K562 (cell line): ENCODE data around the gene ZFPM1. TPM values are rescaled to one million over a fixed set of nuclear protein-coding genes. Genes with fewer than 3 reads are reported as not detected.

Source experiments
- CAMTA2 ChIP-seq: fragments of 250-450 bp; sonication (Bioruptor Pico); conservative IDR thresholded peaks from 2 replicates; pipeline ENCODE4 v1.5.1; 2022
- CCNT2 ChIP-seq: IDR thresholded peaks from 2 replicates; pipeline ENCODE4 v1.6.1; 2011; ENCODE audit warnings: borderline replicate concordance, low read depth, mild to moderate bottlenecking, moderate library complexity, mixed read lengths, low read length; ENCODE audit not compliant: insufficient read length; ENCODE audit errors: extremely low read depth
- DMBX1 ChIP-seq: fragments of 250-450 bp; sonication (Bioruptor Pico); IDR thresholded peaks from 2 replicates; pipeline ENCODE4 v1.8.0; 2022; ENCODE audit warnings: inconsistent platforms, mild to moderate bottlenecking, moderate library complexity, borderline replicate concordance
- ETV6 ChIP-seq, 3 experiments: fragments of 150-350 bp in 1 of 3; sonication (generic) in 1 of 3; formaldehyde crosslinking in 1 of 3; IDR thresholded peaks; 2 replicates each; pipeline versions ENCODE4 v1.6.1 to v1.8.0; 2014 to 2022; ENCODE audit warnings: borderline replicate concordance in 2 of 3, low read depth in 2 of 3, antibody characterized with exemption in 1 of 3, low read length in 1 of 3, mild to moderate bottlenecking in 1 of 3, missing genetic modification reagents in 1 of 3
- RBM17 ChIP-seq: fragments of 200-400 bp; formaldehyde crosslinking; IDR thresholded peaks from 2 replicates; pipeline ENCODE4 v1.6.1; 2017; ENCODE audit warnings: low read depth, mild to moderate bottlenecking, low read length, borderline replicate concordance
- RNF2 ChIP-seq: sonication (generic); IDR thresholded peaks from 2 replicates; pipeline ENCODE4 v1.6.1; 2016
- SLC30A9 ChIP-seq: fragments of 250-450 bp; sonication (Bioruptor Pico); IDR thresholded peaks from 2 replicates; pipeline ENCODE4 v1.8.0; 2022; ENCODE audit warnings: mild to moderate bottlenecking, moderate library complexity
- SMARCA4 ChIP-seq: fragments of 450-650 bp; IDR thresholded peaks from 2 replicates; pipeline ENCODE4 v1.6.1; 2016
- TCF7 ChIP-seq: sonication (generic); IDR thresholded peaks from 2 replicates; pipeline ENCODE4 v1.6.1; 2016; ENCODE audit warnings: antibody characterized with exemption, borderline replicate concordance
- ZNF551 ChIP-seq: fragments of 250-450 bp; sonication (Bioruptor Pico); IDR thresholded peaks from 2 replicates; pipeline ENCODE4 v1.5.0; 2021; ENCODE audit warnings: mild to moderate bottlenecking, moderate library complexity
- polyA plus RNA-seq, 8 experiments: library from polyadenylated mRNA; depleted of rRNA in 4 of 8; stranded (reverse) in 5 of 8; unstranded in 3 of 8; fragments of >200 nt; fragmentation: Nextera tagmentation in 2 of 8; fragmentation: Illumina TruSeq in 1 of 8; extraction: Ambion mirVana in 2 of 8; extraction: Trizol in 1 of 8; gene quantifications; 2 replicates each; pipeline versions ENCODE4 v1.2.1 to v1.2.3, GENCODE V29; 2011 to 2014; ENCODE audit warnings: inconsistent platforms in 1 of 8, missing spikeins in 1 of 8
- total RNA-seq, 7 experiments: library from RNA; depleted of rRNA in 6 of 7; stranded (reverse); fragments of >200 nt in 6 of 7; fragmentation: Illumina TruSeq in 2 of 7; extraction: Trizol in 2 of 7; gene quantifications; 2 replicates each; pipeline versions ENCODE4 v1.2.1 to v1.2.3, GENCODE V29; 2011 to 2021; ENCODE audit warnings: low replicate concordance in 1 of 7
- TF ChIP-seq, protein P1 (sequence below): fragments of 450-650 bp; IDR thresholded peaks from 2 replicates; pipeline ENCODE4 v1.6.1; 2016
- TF ChIP-seq, protein P2 (sequence below): fragments of 200-800 bp; sonication (Bioruptor generic); IDR thresholded peaks from 2 replicates; pipeline ENCODE4 v1.6.1; 2016; ENCODE audit warnings: missing genetic modification characterization, missing compliant biosample characterization
- TF ChIP-seq, protein P3 (sequence below): fragments of 250-450 bp; sonication (Bioruptor Pico); IDR thresholded peaks from 2 replicates; pipeline ENCODE4 v1.8.0; 2022; ENCODE audit warnings: inconsistent platforms, mild to moderate bottlenecking, moderate library complexity, borderline replicate concordance
- TF ChIP-seq, protein P4 (sequence below): fragments of 450-650 bp; IDR thresholded peaks from 2 replicates; pipeline ENCODE4 v1.6.1; 2017; ENCODE audit warnings: antibody characterized with exemption, mild to moderate bottlenecking

ZFPM1 gene
- total and polyA plus RNA-seq, 9 of the 15 experiments (the other 6 are each of a cell fraction or from before 2014, with no cell fraction given), result 0.03 to 35.9 (median 1.4) TPM

DNA sequence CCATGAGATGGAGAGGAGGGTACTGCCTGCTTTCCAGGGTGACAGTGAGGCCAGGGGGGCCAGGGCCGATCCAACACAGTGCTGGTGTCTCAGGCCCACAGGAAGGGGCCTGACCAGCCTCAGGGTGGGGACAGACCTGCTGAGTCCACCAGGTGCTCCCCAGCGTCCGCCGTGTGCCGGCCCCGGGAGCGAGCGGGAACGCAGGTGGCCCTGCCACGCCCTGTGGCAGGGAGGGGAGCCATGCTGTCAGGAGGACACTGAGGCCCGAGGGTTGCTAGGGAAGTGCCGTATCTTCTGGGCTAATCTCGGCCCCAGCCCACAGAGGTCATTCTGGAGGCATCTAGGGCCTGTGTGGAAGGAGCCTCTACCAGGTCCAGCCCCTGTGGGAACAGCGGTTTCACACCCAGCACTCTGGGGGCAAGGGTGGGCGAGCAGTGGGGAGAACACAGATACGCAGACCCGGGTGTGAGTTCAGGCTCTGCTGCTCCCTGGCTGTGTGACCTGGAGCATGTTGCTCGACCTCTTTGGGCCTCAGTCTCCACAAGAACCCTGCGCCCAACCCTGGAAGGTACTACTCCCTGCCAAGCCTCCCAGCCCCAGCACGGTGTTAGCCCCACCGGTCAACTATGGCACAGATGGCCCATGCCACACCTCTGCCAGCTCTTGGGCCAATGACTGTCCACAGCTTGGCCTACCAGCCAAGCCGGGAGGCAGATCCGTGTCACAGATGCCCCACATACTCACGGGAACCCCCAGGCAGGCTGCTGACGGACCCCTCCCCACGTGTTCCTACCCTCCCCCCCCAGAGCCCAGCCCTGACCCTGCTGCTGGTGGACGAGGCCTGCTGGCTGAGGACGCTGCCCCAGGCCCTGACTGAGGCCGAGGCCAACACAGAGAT, 73.2 kb downstream of the ZFPM1 start (continued):
- TF ChIP-seq, protein P1, sequence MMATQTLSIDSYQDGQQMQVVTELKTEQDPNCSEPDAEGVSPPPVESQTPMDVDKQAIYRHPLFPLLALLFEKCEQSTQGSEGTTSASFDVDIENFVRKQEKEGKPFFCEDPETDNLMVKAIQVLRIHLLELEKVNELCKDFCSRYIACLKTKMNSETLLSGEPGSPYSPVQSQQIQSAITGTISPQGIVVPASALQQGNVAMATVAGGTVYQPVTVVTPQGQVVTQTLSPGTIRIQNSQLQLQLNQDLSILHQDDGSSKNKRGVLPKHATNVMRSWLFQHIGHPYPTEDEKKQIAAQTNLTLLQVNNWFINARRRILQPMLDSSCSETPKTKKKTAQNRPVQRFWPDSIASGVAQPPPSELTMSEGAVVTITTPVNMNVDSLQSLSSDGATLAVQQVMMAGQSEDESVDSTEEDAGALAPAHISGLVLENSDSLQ, result peak; percentile 22; the same call in 1 of the 2 replicates
- no peak for TF ChIP-seq SLC30A9 (CRISPR knock-in tag)
- TF ChIP-seq RBM17, result no peak
- no peak for TF ChIP-seq ETV6 (IDR thresholded peaks at IDR 0.05; ENCODE audit: borderline replicate concordance in 1 of 2, low read depth in 2 of 2, low read length in 1 of 2)
- TF ChIP-seq ETV6 (CRISPR knock-in tag; IDR thresholded peaks at IDR 0.05; ENCODE audit: borderline replicate concordance), result no peak
- TF ChIP-seq, protein P2, sequence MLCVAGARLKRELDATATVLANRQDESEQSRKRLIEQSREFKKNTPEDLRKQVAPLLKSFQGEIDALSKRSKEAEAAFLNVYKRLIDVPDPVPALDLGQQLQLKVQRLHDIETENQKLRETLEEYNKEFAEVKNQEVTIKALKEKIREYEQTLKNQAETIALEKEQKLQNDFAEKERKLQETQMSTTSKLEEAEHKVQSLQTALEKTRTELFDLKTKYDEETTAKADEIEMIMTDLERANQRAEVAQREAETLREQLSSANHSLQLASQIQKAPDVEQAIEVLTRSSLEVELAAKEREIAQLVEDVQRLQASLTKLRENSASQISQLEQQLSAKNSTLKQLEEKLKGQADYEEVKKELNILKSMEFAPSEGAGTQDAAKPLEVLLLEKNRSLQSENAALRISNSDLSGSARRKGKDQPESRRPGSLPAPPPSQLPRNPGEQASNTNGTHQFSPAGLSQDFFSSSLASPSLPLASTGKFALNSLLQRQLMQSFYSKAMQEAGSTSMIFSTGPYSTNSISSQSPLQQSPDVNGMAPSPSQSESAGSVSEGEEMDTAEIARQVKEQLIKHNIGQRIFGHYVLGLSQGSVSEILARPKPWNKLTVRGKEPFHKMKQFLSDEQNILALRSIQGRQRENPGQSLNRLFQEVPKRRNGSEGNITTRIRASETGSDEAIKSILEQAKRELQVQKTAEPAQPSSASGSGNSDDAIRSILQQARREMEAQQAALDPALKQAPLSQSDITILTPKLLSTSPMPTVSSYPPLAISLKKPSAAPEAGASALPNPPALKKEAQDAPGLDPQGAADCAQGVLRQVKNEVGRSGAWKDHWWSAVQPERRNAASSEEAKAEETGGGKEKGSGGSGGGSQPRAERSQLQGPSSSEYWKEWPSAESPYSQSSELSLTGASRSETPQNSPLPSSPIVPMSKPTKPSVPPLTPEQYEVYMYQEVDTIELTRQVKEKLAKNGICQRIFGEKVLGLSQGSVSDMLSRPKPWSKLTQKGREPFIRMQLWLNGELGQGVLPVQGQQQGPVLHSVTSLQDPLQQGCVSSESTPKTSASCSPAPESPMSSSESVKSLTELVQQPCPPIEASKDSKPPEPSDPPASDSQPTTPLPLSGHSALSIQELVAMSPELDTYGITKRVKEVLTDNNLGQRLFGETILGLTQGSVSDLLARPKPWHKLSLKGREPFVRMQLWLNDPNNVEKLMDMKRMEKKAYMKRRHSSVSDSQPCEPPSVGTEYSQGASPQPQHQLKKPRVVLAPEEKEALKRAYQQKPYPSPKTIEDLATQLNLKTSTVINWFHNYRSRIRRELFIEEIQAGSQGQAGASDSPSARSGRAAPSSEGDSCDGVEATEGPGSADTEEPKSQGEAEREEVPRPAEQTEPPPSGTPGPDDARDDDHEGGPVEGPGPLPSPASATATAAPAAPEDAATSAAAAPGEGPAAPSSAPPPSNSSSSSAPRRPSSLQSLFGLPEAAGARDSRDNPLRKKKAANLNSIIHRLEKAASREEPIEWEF (CRISPR knock-in tag), result no peak
- no peak for TF ChIP-seq DMBX1 (CRISPR knock-in tag)
- TF ChIP-seq, protein P3, sequence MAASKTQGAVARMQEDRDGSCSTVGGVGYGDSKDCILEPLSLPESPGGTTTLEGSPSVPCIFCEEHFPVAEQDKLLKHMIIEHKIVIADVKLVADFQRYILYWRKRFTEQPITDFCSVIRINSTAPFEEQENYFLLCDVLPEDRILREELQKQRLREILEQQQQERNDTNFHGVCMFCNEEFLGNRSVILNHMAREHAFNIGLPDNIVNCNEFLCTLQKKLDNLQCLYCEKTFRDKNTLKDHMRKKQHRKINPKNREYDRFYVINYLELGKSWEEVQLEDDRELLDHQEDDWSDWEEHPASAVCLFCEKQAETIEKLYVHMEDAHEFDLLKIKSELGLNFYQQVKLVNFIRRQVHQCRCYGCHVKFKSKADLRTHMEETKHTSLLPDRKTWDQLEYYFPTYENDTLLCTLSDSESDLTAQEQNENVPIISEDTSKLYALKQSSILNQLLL (CRISPR knock-in tag), result no peak
- TF ChIP-seq, protein P4, sequence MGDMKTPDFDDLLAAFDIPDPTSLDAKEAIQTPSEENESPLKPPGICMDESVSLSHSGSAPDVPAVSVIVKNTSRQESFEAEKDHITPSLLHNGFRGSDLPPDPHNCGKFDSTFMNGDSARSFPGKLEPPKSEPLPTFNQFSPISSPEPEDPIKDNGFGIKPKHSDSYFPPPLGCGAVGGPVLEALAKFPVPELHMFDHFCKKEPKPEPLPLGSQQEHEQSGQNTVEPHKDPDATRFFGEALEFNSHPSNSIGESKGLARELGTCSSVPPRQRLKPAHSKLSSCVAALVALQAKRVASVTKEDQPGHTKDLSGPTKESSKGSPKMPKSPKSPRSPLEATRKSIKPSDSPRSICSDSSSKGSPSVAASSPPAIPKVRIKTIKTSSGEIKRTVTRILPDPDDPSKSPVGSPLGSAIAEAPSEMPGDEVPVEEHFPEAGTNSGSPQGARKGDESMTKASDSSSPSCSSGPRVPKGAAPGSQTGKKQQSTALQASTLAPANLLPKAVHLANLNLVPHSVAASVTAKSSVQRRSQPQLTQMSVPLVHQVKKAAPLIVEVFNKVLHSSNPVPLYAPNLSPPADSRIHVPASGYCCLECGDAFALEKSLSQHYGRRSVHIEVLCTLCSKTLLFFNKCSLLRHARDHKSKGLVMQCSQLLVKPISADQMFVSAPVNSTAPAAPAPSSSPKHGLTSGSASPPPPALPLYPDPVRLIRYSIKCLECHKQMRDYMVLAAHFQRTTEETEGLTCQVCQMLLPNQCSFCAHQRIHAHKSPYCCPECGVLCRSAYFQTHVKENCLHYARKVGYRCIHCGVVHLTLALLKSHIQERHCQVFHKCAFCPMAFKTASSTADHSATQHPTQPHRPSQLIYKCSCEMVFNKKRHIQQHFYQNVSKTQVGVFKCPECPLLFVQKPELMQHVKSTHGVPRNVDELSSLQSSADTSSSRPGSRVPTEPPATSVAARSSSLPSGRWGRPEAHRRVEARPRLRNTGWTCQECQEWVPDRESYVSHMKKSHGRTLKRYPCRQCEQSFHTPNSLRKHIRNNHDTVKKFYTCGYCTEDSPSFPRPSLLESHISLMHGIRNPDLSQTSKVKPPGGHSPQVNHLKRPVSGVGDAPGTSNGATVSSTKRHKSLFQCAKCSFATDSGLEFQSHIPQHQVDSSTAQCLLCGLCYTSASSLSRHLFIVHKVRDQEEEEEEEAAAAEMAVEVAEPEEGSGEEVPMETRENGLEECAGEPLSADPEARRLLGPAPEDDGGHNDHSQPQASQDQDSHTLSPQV, result peak; percentile 74
- TF ChIP-seq CAMTA2 (CRISPR knock-in tag), result no peak
- TF ChIP-seq CCNT2, result peak; percentile 53
- TF ChIP-seq ZNF551 (CRISPR knock-in tag), result no peak
- TF ChIP-seq SMARCA4, result 0 out of 2 replicates have a peak, but pooled peaks have one; percentile 37
- peak; percentile 68; the same call in 1 of the 2 replicates for TF ChIP-seq RNF2
- no peak for TF ChIP-seq TCF7
